GM18507 (cell line): ENCODE measurements around the gene DPRX.

Source experiments
- DNase-seq: peaks from one replicate; pipeline ENCODE4 v3.0.0; 2011; ENCODE audit warnings: low read depth; ENCODE audit not compliant: insufficient read length; ENCODE audit errors: extremely low spot score
- FAIRE-seq: peaks from 2 replicates; lab custom pipeline; 2011; peaks lifted over from hg19 to GRCh38; lab: Jason Lieb, UNC

The DPRX gene

GRCh38 chr19:53631949-53632407 is at the start of gene DPRX:
Gene DPRX (plus strand): TSS chr19:53631999. CDS start chr19:53632107, 108 bp downstream.
- DNase-seq (no peak), FAIRE-seq (no peak)

- FAIRE-seq (no peak), DNase-seq (no peak)
These were observed 48.6 kb upstream of the DPRX start for GRCh38 chr19:53583181-53583580.

- no peak for DNase-seq
- FAIRE-seq, result no peak
These were observed 45.5 kb upstream of the DPRX start for GRCh38 chr19:53586277-53586691.

- DNase-seq (no peak), FAIRE-seq (no peak)
These were observed 36.8 kb upstream of the DPRX start for GRCh38 chr19:53594811-53595509.

GRCh38 chr19:53595510-53595867 is 36.3 kb upstream of the DPRX start:
- FAIRE-seq (no peak), DNase-seq (no peak)

GRCh38 chr19:53596056-53596455 is 35.7 kb upstream of the DPRX start:
- DNase-seq, result no peak
- no peak for FAIRE-seq

GRCh38 chr19:53597023-53597422 is 34.8 kb upstream of the DPRX start:
- FAIRE-seq, result no peak
- DNase-seq, result no peak

- FAIRE-seq, result no peak
These were observed 33.4 kb upstream of the DPRX start for GRCh38 chr19:53598361-53598760.

GRCh38 chr19:53600217-53600616 is 31.6 kb upstream of the DPRX start:
- DNase-seq (no peak), FAIRE-seq (no peak)

More at GRCh38 chr19:53598361-53598760, 33.4 kb upstream of the DPRX start:
- no peak for DNase-seq

- DNase-seq, result no peak
- no peak for FAIRE-seq
These were observed 25.8 kb upstream of the DPRX start for GRCh38 chr19:53606031-53606430.

GRCh38 chr19:53608381-53608780 is 23.4 kb upstream of the DPRX start:
- no peak for FAIRE-seq
- no peak for DNase-seq

- FAIRE-seq, result no peak
- no peak for DNase-seq
These were observed 18.9 kb upstream of the DPRX start for GRCh38 chr19:53612762-53613526.

GRCh38 chr19:53621885-53622740 is 9.7 kb upstream of the DPRX start:
- DNase-seq (no peak), FAIRE-seq (no peak)

- FAIRE-seq, result no peak
These were observed 6.8 kb upstream of the DPRX start for GRCh38 chr19:53624771-53625545.

GRCh38 chr19:53626486-53626885 is 5.3 kb upstream of the DPRX start:
- DNase-seq, result no peak
- no peak for FAIRE-seq

More at GRCh38 chr19:53624771-53625545, 6.8 kb upstream of the DPRX start:
- no peak for DNase-seq

- no peak for FAIRE-seq
These were observed 4.8 kb upstream of the DPRX start for GRCh38 chr19:53626976-53627375.

GRCh38 chr19:53634768-53635167 is 3.0 kb downstream of the DPRX start:
- FAIRE-seq (no peak), DNase-seq (no peak)

More at GRCh38 chr19:53626976-53627375, 4.8 kb upstream of the DPRX start:
- DNase-seq, result no peak

- DNase-seq (no peak), FAIRE-seq (no peak)
These were observed 7.7 kb downstream of the DPRX start for GRCh38 chr19:53639471-53639870.

GRCh38 chr19:53642381-53643099 is 10.7 kb downstream of the DPRX start:
- no peak for FAIRE-seq
- no peak for DNase-seq
